KMS-11 (cell line): Measurements from ENCODE around the gene SNX33.
"Not testable (repeated sequence)": the region's sequence is repeated elsewhere in the genome, so short reads cannot be mapped to it uniquely, and the experiment has no call there.

Source experiments
- H2AFZ ChIP-seq: fragments of 200-600 bp; sonication (generic); 2 replicates; pipeline ENCODE4 v1.6.1; 2016; ENCODE audit warnings: antibody characterized with exemption, mixed run types, low read depth
- H3K27ac ChIP-seq: fragments of 200-600 bp; sonication (generic); 2 replicates; pipeline ENCODE4 v1.6.1; 2016; ENCODE audit warnings: mild to moderate bottlenecking, mixed run types
- H3K27me3 ChIP-seq: fragments of 200-600 bp; sonication (generic); 2 replicates; pipeline ENCODE4 v1.6.1; 2017; ENCODE audit warnings: mild to moderate bottlenecking, low read depth, mixed run types, moderate library complexity; ENCODE audit not compliant: insufficient read depth
- H3K36me3 ChIP-seq: fragments of 200-600 bp; sonication (generic); 2 replicates; pipeline ENCODE4 v1.6.1; 2017; ENCODE audit warnings: mild to moderate bottlenecking, mixed run types; ENCODE audit not compliant: insufficient read depth
- H3K4me1 ChIP-seq: fragments of 200-600 bp; sonication (generic); 2 replicates; pipeline ENCODE4 v1.6.1; 2016; ENCODE audit warnings: mild to moderate bottlenecking, low read depth, mixed run types; ENCODE audit not compliant: poor library complexity, severe bottlenecking
- H3K4me2 ChIP-seq: fragments of 200-600 bp; sonication (generic); 2 replicates; pipeline ENCODE4 v1.7.0; 2016; ENCODE audit warnings: mild to moderate bottlenecking, mixed run types
- H3K4me3 ChIP-seq: fragments of 200-600 bp; sonication (generic); IDR thresholded peaks from 2 replicates; pipeline ENCODE4 v1.6.1; 2017; ENCODE audit warnings: low read depth, low read length, mixed read lengths; ENCODE audit not compliant: insufficient read depth
- H3K79me2 ChIP-seq: fragments of 200-600 bp; sonication (generic); 2 replicates; pipeline ENCODE4 v1.6.1; 2016; ENCODE audit warnings: low read depth, mixed run types; ENCODE audit not compliant: insufficient read depth
- H3K9ac ChIP-seq: fragments of 200-600 bp; sonication (generic); 2 replicates; pipeline ENCODE4 v1.6.1; 2016; ENCODE audit warnings: mild to moderate bottlenecking, mixed run types
- H4K20me1 ChIP-seq: fragments of 200-600 bp; sonication (generic); 2 replicates; pipeline ENCODE4 v1.6.1; 2016; ENCODE audit warnings: mild to moderate bottlenecking, mixed run types; ENCODE audit not compliant: insufficient read depth
- CTCF ChIP-seq: fragments of 200-600 bp; sonication (generic); conservative IDR thresholded peaks from 2 replicates; pipeline ENCODE4 v1.6.1; 2017; ENCODE audit warnings: low read depth, mild to moderate bottlenecking, antibody characterized with exemption, low read length, moderate library complexity, mixed read lengths

SNX33 gene

GRCh38 chr15:75680007-75680789 is 32.5 kb downstream of the SNX33 start:
- no peaks in the 10 kb centered on the region for H3K4me1 ChIP-seq
- H4K20me1 ChIP-seq = no peaks in the 10 kb centered on the region
- H3K4me2 ChIP-seq = no peak overlapping the region
- H3K9ac ChIP-seq = no peak overlapping the region
- no peak overlapping the region for H2AFZ ChIP-seq
- no peak for TF ChIP-seq CTCF
- no peak overlapping the region for H3K4me3 ChIP-seq
- no peak overlapping the region for H3K27ac ChIP-seq
- no peaks in the 10 kb centered on the region for H3K36me3 ChIP-seq
- no peaks in the 10 kb centered on the region for H3K79me2 ChIP-seq
- no peaks in the 10 kb centered on the region; the same call in 1 of the 2 replicates for H3K27me3 ChIP-seq

DNA sequence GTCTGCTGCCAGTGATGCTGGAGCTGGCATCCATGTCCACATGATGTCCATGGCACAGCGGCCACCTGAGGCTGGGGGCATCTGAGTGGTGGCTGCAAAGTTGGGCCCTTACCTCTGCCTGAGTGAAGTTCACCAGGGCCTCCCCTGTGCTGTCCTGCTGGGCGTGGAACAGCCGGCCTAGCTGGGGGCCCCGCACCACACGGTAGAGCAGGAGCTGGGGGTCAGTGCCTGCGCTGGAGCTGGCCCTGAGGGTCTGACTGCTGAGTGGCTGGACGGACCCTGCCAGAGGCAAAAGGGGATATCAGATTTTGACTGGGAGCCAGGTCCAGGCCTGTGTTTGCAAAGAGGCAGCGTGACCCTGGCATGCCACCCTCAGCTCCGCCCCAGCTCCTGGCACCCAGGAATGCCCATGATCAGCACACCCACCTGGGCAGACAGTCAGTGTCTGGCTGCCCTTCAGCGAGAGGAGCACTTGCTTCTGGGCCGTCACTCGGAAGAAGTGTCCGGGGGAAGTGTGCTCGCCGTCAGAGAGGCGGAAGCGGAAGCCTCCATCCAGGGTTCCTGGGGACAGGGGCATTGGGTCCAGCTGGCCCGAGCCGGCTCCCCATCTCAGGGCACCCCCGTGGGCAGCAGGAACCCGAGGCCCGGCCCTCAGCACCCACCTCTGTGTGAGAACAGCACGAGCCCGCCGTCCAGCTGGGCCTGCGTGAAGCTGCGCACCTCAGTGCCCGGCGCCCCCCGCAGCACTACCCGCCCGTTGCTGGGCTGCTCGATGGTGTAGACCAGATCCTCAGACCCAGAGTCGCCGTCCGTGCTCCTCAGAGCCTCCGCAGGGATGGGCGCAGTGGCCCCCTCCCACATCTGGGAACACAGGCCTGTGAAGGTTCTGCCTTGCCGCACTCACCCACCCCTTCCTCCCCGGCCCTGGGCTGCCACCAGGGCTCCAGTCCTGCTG is 34.7 kb downstream of the SNX33 start:
- no peaks in the 10 kb centered on the region for H4K20me1 ChIP-seq
- no peak overlapping the region for H3K4me2 ChIP-seq

DNA sequence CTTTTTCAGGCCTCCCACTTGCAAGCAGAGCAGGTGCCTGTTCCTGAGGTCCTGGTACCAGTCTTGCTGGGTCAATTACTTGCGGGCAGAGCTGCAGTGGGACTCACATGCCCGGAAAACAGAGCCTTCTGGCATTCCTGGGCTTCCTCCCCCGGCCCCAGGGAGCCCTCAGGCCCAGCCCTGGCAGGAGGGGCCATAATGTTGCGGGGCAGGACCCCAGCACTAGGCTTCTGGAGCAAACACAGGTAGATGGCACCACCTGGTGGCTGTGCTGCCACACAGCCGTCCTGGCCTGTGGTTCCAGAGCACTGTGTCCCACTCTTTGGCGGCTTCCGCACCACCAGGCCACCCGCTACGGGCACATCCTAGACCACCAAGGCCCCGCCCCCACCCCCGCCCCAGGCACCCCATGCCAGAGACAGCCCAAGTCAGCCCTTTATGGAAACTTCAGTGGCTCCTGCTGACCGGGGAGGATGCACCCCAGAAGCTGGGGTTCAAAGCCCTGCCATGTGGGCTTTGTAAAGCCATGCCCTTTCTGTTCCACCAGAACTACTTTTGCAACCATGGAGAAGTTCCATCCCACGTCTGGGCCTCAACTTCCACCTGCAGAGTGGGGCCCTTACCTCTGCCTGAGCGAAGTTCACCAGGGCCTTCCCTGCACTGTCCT is 36.1 kb downstream of the SNX33 start:
- not testable (repeated sequence) for H3K27me3 ChIP-seq, H3K36me3 ChIP-seq, H4K20me1 ChIP-seq, H3K9ac ChIP-seq, H3K27ac ChIP-seq, H3K4me1 ChIP-seq, H3K79me2 ChIP-seq, H3K4me2 ChIP-seq, H3K4me3 ChIP-seq
- TF ChIP-seq CTCF = peak; percentile 70
- peak overlapping the region; percentile 52; the same call in 1 of the 2 replicates for H2AFZ ChIP-seq

More for the DNA sequence above, 34.7 kb downstream of the SNX33 start:
- Histone ChIP-seq H3K36me3 (no peaks in the 10 kb centered on the region), H3K4me3 (no peak overlapping the region), H3K27ac (no peak overlapping the region), H3K4me1 (no peaks in the 10 kb centered on the region), H2AFZ (no peak overlapping the region), H3K9ac (no peak overlapping the region), H3K79me2 (no peaks in the 10 kb centered on the region), H3K27me3 (no peaks in the 10 kb centered on the region; the same call in 1 of the 2 replicates)
- TF ChIP-seq CTCF = no peak

DNA sequence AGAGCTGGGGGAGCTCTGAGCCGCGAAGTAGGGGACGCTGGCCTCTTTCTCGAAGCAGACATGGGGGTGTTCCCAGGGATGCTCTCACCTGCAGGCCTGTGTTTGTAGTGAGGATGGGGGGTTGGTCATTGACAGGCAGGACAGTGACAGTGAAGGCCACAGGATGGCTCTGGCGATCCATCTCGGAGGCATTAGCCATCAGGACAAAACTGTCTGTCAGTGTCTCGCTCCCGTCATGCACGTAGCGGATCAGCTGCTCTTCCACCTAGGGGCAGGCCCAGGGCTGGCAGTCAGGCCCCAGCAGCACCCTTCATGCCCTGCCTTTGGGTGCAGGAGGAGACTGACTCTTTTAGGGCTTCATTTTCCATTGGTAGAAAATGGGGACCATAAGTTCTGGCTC is 36.9 kb downstream of the SNX33 start:
- Histone ChIP-seq H3K36me3 (no peaks in the 10 kb centered on the region), H4K20me1 (no peaks in the 10 kb centered on the region), H2AFZ (0 out of 2 replicates have a peak overlapping the region, but pooled peaks have one; percentile 41), H3K27ac (no peak overlapping the region), H3K79me2 (no peaks in the 10 kb centered on the region), H3K4me3 (no peak overlapping the region), H3K9ac (no peak overlapping the region), H3K4me1 (no peaks in the 10 kb centered on the region), H3K4me2 (no peak overlapping the region), H3K27me3 (no peaks in the 10 kb centered on the region)
- TF ChIP-seq CTCF = no peak
